ENCODE results near the gene GORASP1. TPM values are rescaled to one million over a fixed set of nuclear protein-coding genes. Genes with fewer than 3 reads are reported as not detected.
A peak's percentile ranks its signal among the peaks of the same experiment; 100 is the strongest.

Gene GORASP1
- total RNA-seq, 1 donor from 2014 or later, result 45.6 TPM

DNA sequence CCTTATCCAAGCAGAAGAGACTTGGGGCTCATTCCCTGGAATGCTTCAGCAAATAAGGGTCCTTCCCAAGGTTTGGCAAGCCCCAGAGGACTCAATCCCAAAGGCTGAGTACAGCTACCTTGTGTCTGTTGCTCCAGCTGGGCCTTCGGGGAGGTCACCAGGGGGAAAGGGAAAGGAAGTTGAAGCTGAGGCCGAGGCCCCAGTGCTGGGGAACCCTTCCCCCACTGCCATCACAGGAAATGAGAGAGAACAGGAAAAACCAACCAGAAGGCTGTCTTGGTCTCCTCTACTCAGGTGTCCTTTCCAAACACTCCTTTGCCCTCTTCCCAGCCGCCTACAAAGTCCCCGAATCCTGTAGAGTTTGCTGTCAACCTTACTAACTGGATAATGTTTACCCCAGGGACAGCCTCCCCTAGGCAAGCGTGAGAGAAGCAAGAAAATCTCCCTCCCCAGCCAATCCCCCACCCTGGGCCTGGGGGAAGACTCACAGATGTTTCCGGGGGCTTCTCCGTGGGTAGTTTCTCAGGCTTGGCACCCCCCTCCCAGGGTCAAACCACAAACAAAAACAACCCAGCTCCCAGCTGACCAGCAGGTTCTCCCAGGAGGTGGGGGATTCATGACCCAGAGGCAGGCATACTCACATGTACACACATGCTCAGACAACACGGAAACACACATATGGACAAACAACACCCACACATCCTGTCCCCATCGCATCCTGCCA lies 40.4 kb upstream of the GORASP1 start:
- Histone ChIP-seq H3K27ac (ENCODE audit: low read depth, low read length) (peak overlapping the region; percentile 100), H4K20me1 (ENCODE audit: insufficient read depth, low read length) (peaks cover 95% of the 10 kb centered on the region), H3K36me3 (ENCODE audit: insufficient read depth, low read length) (peaks cover 34% of the 10 kb centered on the region), H3K9me3 (ENCODE audit: insufficient read depth, low read depth, low read length) (no peaks in the 10 kb centered on the region), H3K4me2 (ENCODE audit: low read length) (peak overlapping the region; percentile 98), H3K4me3 (ENCODE audit: insufficient read depth, low read depth, low read length) (peak overlapping the region; percentile 45), H3K9ac (ENCODE audit: low read length) (peak overlapping the region; percentile 99), H2AFZ (ENCODE audit: low read depth, low read length) (no peak overlapping the region), H3K4me1 (ENCODE audit: insufficient read depth, low read length) (peaks cover 64% of the 10 kb centered on the region), H3K79me2 (ENCODE audit: insufficient read depth, low read length) (peaks cover 100% of the 10 kb centered on the region), H3K27me3 (ENCODE audit: insufficient read depth, low read length) (no peaks in the 10 kb centered on the region)
- peaks cover 27% of the 10 kb centered on the region for H3K36me3 Mint-ChIP-seq (ENCODE audit: low read depth, unreplicated experiment)
- FAIRE-seq (no peak), DNase-seq (ENCODE audit: low read depth) (peak; percentile 44)
- H3K27me3 Mint-ChIP-seq (ENCODE audit: low read depth, unreplicated experiment), result no peaks in the 10 kb centered on the region
- no peaks in the 10 kb centered on the region for H3K9me3 Mint-ChIP-seq (ENCODE audit: unreplicated experiment)
- TF ChIP-seq, protein P1, sequence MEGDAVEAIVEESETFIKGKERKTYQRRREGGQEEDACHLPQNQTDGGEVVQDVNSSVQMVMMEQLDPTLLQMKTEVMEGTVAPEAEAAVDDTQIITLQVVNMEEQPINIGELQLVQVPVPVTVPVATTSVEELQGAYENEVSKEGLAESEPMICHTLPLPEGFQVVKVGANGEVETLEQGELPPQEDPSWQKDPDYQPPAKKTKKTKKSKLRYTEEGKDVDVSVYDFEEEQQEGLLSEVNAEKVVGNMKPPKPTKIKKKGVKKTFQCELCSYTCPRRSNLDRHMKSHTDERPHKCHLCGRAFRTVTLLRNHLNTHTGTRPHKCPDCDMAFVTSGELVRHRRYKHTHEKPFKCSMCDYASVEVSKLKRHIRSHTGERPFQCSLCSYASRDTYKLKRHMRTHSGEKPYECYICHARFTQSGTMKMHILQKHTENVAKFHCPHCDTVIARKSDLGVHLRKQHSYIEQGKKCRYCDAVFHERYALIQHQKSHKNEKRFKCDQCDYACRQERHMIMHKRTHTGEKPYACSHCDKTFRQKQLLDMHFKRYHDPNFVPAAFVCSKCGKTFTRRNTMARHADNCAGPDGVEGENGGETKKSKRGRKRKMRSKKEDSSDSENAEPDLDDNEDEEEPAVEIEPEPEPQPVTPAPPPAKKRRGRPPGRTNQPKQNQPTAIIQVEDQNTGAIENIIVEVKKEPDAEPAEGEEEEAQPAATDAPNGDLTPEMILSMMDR (IDR thresholded peaks at IDR 0.05; ENCODE audit: insufficient read depth, low read depth, low read length), result no peak
- no peak for TF ChIP-seq EZH2 (IDR thresholded peaks at IDR 0.05; ENCODE audit: insufficient read depth, low read length)
- H3K4me3 Mint-ChIP-seq (ENCODE audit: unreplicated experiment), result peak overlapping the region; percentile 94
- peak overlapping the region; percentile 98 for H3K27ac Mint-ChIP-seq (ENCODE audit: unreplicated experiment)
- H3K4me1 Mint-ChIP-seq (ENCODE audit: low read depth, unreplicated experiment), result peaks cover 64% of the 10 kb centered on the region

DNA sequence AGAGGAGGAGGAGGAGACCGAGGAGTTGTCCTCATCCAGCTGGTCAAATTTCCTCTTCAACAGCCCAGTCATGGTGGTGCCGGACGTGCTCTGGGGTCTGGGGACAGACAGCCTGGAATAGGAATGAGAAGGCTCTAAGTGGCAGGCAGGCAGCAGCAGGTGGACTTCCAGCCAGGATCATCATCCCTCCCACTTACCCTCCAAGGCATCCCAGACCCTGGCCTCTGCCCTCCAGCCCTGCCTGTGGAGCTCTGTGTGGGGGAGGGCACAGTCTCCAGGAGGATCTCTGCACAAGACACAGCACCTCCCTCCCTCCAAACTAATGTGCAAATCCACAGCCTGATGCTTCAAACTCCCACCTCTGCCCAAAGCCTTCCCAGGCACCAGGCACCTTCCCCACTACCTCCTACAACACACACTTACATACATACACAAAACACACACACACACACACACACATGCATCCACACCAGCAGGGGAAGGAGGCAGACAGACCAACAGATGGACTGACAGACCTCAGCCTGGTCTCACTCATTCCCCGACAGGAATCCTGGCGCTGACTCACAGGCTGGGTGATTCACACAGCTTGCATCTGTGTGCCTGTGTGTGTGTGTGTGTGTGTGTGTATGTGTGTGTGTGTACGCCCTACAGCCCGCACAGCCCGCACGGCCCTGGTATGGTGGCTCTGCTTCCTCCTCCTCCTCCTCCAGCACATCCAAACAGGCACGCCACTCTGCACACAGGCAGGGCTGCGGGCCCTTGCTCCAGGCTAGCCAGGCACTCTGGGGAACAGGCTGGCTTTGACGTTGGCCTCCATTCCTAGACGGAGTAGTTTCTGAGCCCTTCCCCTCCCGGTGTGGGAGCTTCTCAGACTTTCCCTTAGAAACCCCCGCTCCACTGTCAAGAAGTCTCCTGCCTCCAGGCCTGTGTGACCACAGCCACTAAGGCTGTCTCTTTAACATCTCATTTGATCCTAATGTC lies 39.5 kb upstream of the GORASP1 start:
- no peaks in the 10 kb centered on the region for H3K27me3 Mint-ChIP-seq (ENCODE audit: low read depth, unreplicated experiment)
- TF ChIP-seq EZH2 (IDR thresholded peaks at IDR 0.05; ENCODE audit: insufficient read depth, low read length), result no peak
- TF ChIP-seq, protein P1 (IDR thresholded peaks at IDR 0.05; ENCODE audit: insufficient read depth, low read depth, low read length), result no peak
- H2AFZ ChIP-seq (ENCODE audit: low read depth, low read length), result no peak overlapping the region
- H4K20me1 ChIP-seq (ENCODE audit: insufficient read depth, low read length), result peaks cover 98% of the 10 kb centered on the region
- no peaks in the 10 kb centered on the region for H3K27me3 ChIP-seq (ENCODE audit: insufficient read depth, low read length)
- peaks cover 21% of the 10 kb centered on the region for H3K36me3 Mint-ChIP-seq (ENCODE audit: low read depth, unreplicated experiment)
- peak overlapping the region; percentile 45 for H3K4me3 ChIP-seq (ENCODE audit: insufficient read depth, low read depth, low read length)
- FAIRE-seq (no peak), DNase-seq (ENCODE audit: low read depth) (peak; percentile 98)
- peaks cover 40% of the 10 kb centered on the region for H3K36me3 ChIP-seq (ENCODE audit: insufficient read depth, low read length)
- peaks cover 60% of the 10 kb centered on the region for H3K4me1 ChIP-seq (ENCODE audit: insufficient read depth, low read length)
- peak overlapping the region; percentile 100 for H3K27ac ChIP-seq (ENCODE audit: low read depth, low read length)
- H3K4me3 Mint-ChIP-seq (ENCODE audit: unreplicated experiment), result peak overlapping the region; percentile 94
- peak overlapping the region; percentile 98 for H3K27ac Mint-ChIP-seq (ENCODE audit: unreplicated experiment)
- peak overlapping the region; percentile 99 for H3K9ac ChIP-seq (ENCODE audit: low read length)
- no peaks in the 10 kb centered on the region for H3K9me3 Mint-ChIP-seq (ENCODE audit: unreplicated experiment)
- peak overlapping the region; percentile 98 for H3K4me2 ChIP-seq (ENCODE audit: low read length)
- no peaks in the 10 kb centered on the region for H3K9me3 ChIP-seq (ENCODE audit: insufficient read depth, low read depth, low read length)
- H3K4me1 Mint-ChIP-seq (ENCODE audit: low read depth, unreplicated experiment), result peaks cover 69% of the 10 kb centered on the region
- H3K79me2 ChIP-seq (ENCODE audit: insufficient read depth, low read length), result peaks cover 100% of the 10 kb centered on the region

All from astrocyte (in vitro differentiated cells and primary cell).